B cell (primary cell): Measurements from ENCODE around the gene CA11. TPM values are rescaled to one million over a fixed set of nuclear protein-coding genes. Genes with fewer than 3 reads are reported as not detected.

ENCODE experiments used
- ATAC-seq: fragments of 200-7000 bp; cut with Tn5 transposase; one replicate; pipeline ENCODE4 v1.10.0; 2021; ENCODE audit warnings: low read depth, mild to moderate bottlenecking, moderate number of reproducible peaks, moderate library complexity
- CTCF ChIA-PET: fragments of 350-600 bp; sonication (Branson Sonifier 250); formaldehyde crosslinking; loops from one replicate; lab custom pipeline; 2021; ENCODE audit warnings: antibody characterized with exemption, inconsistent platforms; lab: Charles Lee
- POLR2A ChIA-PET: fragments of 350-600 bp; sonication (Branson Sonifier 250); formaldehyde crosslinking; loops from one replicate; lab custom pipeline; 2021; ENCODE audit warnings: antibody characterized with exemption; lab: Charles Lee
- DNase-seq: peaks from one replicate; pipeline ENCODE4 v3.0.0; 2013
- H2AFZ ChIP-seq: 2 replicates; pipeline ENCODE4 v1.6.1; 2012; ENCODE audit warnings: mild to moderate bottlenecking, low read depth, low read length; ENCODE audit not compliant: insufficient read depth, poor library complexity, severe bottlenecking
- H3K27ac ChIP-seq, 2 donors: 1 replicate in 1 of 2; 2 replicates in 1 of 2; pipeline ENCODE4 v1.5.1; 2012 to 2013; ENCODE audit warnings: low read length in 2 of 2, mild to moderate bottlenecking in 2 of 2, moderate library complexity in 1 of 2
- H3K27me3 ChIP-seq, 4 experiments: fragments of 200-600 bp in 1 of 4; sonication (generic) in 1 of 4; replicated peaks in 1 of 4; 1 replicate in 2 of 4; 2 replicates in 2 of 4; pipeline versions ENCODE4 v1.6.1 to v1.7.0; 2013 to 2016; ENCODE audit warnings: low read length in 3 of 4, mild to moderate bottlenecking in 2 of 4, mixed read lengths in 1 of 4, moderate library complexity in 1 of 4; ENCODE audit not compliant: insufficient read depth in 4 of 4, control insufficient read depth in 3 of 4; ENCODE audit errors: control extremely low read depth in 1 of 4
- H3K36me3 ChIP-seq, 2 experiments: replicated peaks in 1 of 2; 1 replicate in 1 of 2; 2 replicates in 1 of 2; pipeline versions ENCODE4 v1.6.1 to v1.7.1; 2013; ENCODE audit warnings: low read length in 1 of 2; ENCODE audit not compliant: insufficient read depth in 2 of 2, control insufficient read depth in 1 of 2; ENCODE audit errors: control extremely low read depth in 1 of 2, extremely low read depth in 1 of 2
- H3K4me1 ChIP-seq, 2 donors: fragments of 200-600 bp in 1 of 2; sonication (generic) in 1 of 2; 1 replicate in 1 of 2; 2 replicates in 1 of 2; pipeline versions ENCODE4 v1.5.1 to v1.6.1; 2013 to 2017; ENCODE audit warnings: low read length in 2 of 2; ENCODE audit not compliant: control insufficient read depth in 2 of 2, insufficient read depth in 2 of 2
- H3K4me2 ChIP-seq: replicated peaks from 2 replicates; pipeline ENCODE3; 2012; ENCODE audit warnings: mild to moderate bottlenecking, low read depth, low read length; ENCODE audit not compliant: poor library complexity, severe bottlenecking
- H3K4me3 ChIP-seq, 5 experiments: fragments of 200-600 bp in 1 of 5; sonication (generic) in 1 of 5; 1 replicate in 3 of 5; 2 replicates in 2 of 5; pipeline versions ENCODE4 v1.5.1 to v1.7.0; 2011 to 2016; ENCODE audit warnings: low read length in 4 of 5, mild to moderate bottlenecking in 4 of 5, low read depth in 2 of 5, control low read depth in 1 of 5, moderate library complexity in 1 of 5; ENCODE audit not compliant: insufficient read depth in 1 of 5; ENCODE audit errors: control extremely low read depth in 1 of 5, extremely low read depth in 1 of 5
- H3K79me2 ChIP-seq: fragments of 200-600 bp; sonication (generic); one replicate; pipeline ENCODE4 v1.6.0; 2016; ENCODE audit warnings: low read length; ENCODE audit not compliant: control insufficient read depth, insufficient read depth
- H3K9ac ChIP-seq: fragments of 200-600 bp; sonication (generic); 2 replicates; pipeline ENCODE4 v1.6.1; 2017; ENCODE audit warnings: mild to moderate bottlenecking, low read length, moderate library complexity
- H3K9me3 ChIP-seq, 3 donors: one replicate each; pipeline versions ENCODE4 v1.6.1 to v1.7.1; 2013; ENCODE audit warnings: low read length in 2 of 3; ENCODE audit not compliant: control insufficient read depth in 2 of 3, insufficient read depth in 1 of 3; ENCODE audit errors: control extremely low read depth in 1 of 3
- H4K20me1 ChIP-seq: 2 replicates; pipeline ENCODE4 v1.6.0; 2012; ENCODE audit warnings: mild to moderate bottlenecking, low read length; ENCODE audit not compliant: insufficient read depth, control insufficient read depth, poor library complexity, severe bottlenecking
- H3K27ac Mint-ChIP-seq: one replicate; pipeline ENCODE4 v1.8.0; 2021; ENCODE audit warnings: mixed read lengths
- H3K27me3 Mint-ChIP-seq: one replicate; pipeline ENCODE4 v1.8.0; 2021; ENCODE audit warnings: mixed read lengths
- H3K4me1 Mint-ChIP-seq: one replicate; pipeline ENCODE4 v1.8.0; 2021; ENCODE audit warnings: mixed read lengths
- H3K4me3 Mint-ChIP-seq: one replicate; pipeline ENCODE4 v1.8.0; 2021; ENCODE audit warnings: mixed read lengths
- H3K9me3 Mint-ChIP-seq: one replicate; pipeline ENCODE4 v1.8.0; 2022; ENCODE audit warnings: mixed read lengths; ENCODE audit not compliant: insufficient read depth
- CTCF ChIP-seq: fragments of 200-600 bp; IDR thresholded peaks from one replicate; pipeline ENCODE4 v1.8.0; 2022; ENCODE audit warnings: antibody characterized with exemption, mild to moderate bottlenecking
- EZH2 ChIP-seq: IDR thresholded peaks from 2 replicates; pipeline ENCODE4 v1.6.1; 2012; ENCODE audit warnings: borderline replicate concordance, low read depth, mild to moderate bottlenecking, moderate library complexity, low read length; ENCODE audit not compliant: insufficient read depth, poor library complexity, severe bottlenecking
- WGBS: methylation state at CpG from one replicate; pipeline ENCODE4 v1.1.5; 2013; ENCODE audit warnings: missing lambda C conversion rate; ENCODE audit not compliant: insufficient coverage; 5-methylcytosine and 5-hydroxymethylcytosine counted together
- intact Hi-C: fragments of 100-400 bp; cut with micrococcal nuclease; formaldehyde crosslinking; loops from one replicate; pipeline ENCODE4 v1.10.0; 2022
- polyA plus RNA-seq: library from polyadenylated mRNA; depleted of rRNA; stranded (reverse); fragments of >200 nt; gene quantifications from 2 replicates; pipeline ENCODE4 v1.2.3, GENCODE V29; 2012
- total RNA-seq, 2 donors: library from RNA; stranded (reverse); fragments of 120-200 nt in 1 of 2; gene quantifications; 1 replicate in 1 of 2; 2 replicates in 1 of 2; pipeline versions ENCODE4 v1.2.3 to v1.2.4, GENCODE V29; 2013 to 2022

The CA11 gene
- total and polyA plus RNA-seq, 2 donors (not counting 1 experiment from before 2014, with no cell fraction given), result 6.5 to 27.7 TPM

DNA sequence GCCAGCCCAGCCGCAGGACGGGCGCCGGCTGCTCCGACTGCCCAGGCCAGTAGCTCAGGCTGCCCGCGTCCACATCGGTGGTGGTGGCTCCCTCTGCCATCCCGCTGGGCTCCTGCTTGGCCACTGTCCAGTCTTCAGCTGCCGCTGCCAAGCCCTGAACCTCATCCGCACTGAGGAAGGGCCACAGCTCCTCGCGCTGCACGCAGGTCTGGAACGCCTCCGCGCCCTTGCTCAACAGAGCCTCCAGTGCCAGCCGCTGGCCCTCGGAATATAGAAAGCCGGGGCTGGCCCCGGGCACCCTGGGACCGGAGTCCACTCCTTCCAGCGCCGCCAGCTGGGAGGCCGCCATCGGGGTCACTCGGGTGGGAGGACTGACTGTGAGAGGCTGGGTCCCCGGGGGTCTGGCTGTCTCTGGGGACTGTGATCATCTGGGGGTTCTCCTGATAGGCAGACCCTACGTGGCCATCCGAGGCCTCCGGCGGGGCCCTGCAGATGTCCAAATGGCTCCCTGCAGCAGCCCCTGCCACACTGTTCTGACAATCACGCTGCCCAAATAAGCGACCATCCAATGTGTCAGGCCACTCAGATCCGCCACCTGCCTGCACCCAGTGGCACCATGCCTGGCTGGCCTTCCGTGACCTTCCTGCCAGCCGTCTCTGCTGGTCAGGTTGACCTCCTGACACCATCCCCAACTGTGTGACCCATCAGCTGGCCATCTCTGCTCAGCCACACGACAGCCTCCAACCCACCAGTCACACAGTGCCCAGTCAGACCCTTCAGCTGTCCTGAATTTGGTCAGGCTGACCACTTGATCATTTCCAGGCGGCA lies 32.7 kb downstream of the CA11 start:
- H3K4me2 ChIP-seq, result no peak overlapping the region
- H3K9ac ChIP-seq, result no peak overlapping the region
- peaks cover 10 to 26% of the 10 kb centered on the region in 2 donors for H3K4me1 ChIP-seq
- Mint-ChIP-seq H3K9me3 (no peaks in the 10 kb centered on the region), H3K27me3 (no peaks in the 10 kb centered on the region), H3K27ac (no peak overlapping the region), H3K4me3 (no peak overlapping the region), H3K4me1 (peaks cover 28% of the 10 kb centered on the region)
- peaks cover 0 to 35% of the 10 kb centered on the region in 2 experiments for H3K36me3 ChIP-seq
- ATAC-seq (no peak), DNase-seq (peak; percentile 34)
- H3K4me3 ChIP-seq, result no peak overlapping the region
- ChIA-PET CTCF (interaction anchor here (0.5 to 1.2 kb wide), 2 partner anchors 124 to 645 kb away, joined by 3 to 4 read pairs; no protein-coding TSS in a partner anchor), POLR2A (interaction anchor here (0.8 kb wide), 1 partner anchor 29 kb away, joined by 3 read pairs; no protein-coding TSS in a partner anchor)
- TF ChIP-seq EZH2 (no peak), CTCF (no peak)
- no peak overlapping the region for H2AFZ ChIP-seq
- intact Hi-C loops, result no loop called here
- 87% methylated on average over 39 of the region's 39 CpGs for WGBS
- H3K79me2 ChIP-seq, result peaks cover 10% of the 10 kb centered on the region
- no peaks in the 10 kb centered on the region for H3K27me3 ChIP-seq
- H3K27ac ChIP-seq, result no peak overlapping the region
- peaks cover 37% of the 10 kb centered on the region for H4K20me1 ChIP-seq
- no peaks in the 10 kb centered on the region for H3K9me3 ChIP-seq

DNA sequence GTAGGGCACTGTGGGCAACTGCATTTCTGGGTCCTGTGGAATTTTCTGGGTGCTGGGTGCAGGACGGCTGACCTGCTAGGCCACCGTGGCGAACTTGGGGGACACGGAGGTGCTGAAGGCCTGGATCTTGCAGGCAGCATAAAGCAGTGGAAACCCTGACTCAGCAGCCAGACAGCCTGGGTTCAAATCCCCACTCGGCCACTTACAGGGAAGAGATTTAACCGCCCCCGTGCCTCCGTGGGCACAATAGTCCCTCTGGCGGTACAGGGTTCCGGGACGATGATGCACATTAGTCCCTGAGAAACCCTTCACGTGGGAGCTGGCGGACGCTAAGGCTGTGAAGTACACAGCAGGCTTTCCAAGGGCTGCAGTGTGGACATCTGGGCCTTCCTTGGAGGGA lies 34.1 kb downstream of the CA11 start:
- Histone ChIP-seq H2AFZ (no peak overlapping the region), H3K79me2 (no peaks in the 10 kb centered on the region), H3K9me3 (no peaks in the 10 kb centered on the region), H3K36me3 (peaks cover 0 to 23% of the 10 kb centered on the region in 2 experiments), H3K27me3 (no peaks in the 10 kb centered on the region), H3K27ac (no peak overlapping the region), H3K4me3 (no peak overlapping the region), H4K20me1 (peaks cover 23% of the 10 kb centered on the region), H3K4me1 (peaks cover 0 to 12% of the 10 kb centered on the region in 2 donors), H3K4me2 (no peak overlapping the region), H3K9ac (no peak overlapping the region)
- Mint-ChIP-seq H3K27me3 (no peaks in the 10 kb centered on the region), H3K9me3 (no peaks in the 10 kb centered on the region), H3K4me1 (peaks cover 15% of the 10 kb centered on the region), H3K27ac (no peak overlapping the region), H3K4me3 (no peak overlapping the region)
- no peak for ATAC-seq
- ChIA-PET POLR2A (interaction anchor here (0.7 kb wide), 1 partner anchor 38 kb away, joined by 5 read pairs; no protein-coding TSS in a partner anchor), CTCF (interaction anchor here (4.8 kb wide), 1 partner anchor 122 kb away, joined by 51 read pairs; no protein-coding TSS in a partner anchor)
- intact Hi-C loops, result no loop called here
- WGBS, result 93% methylated on average over 14 of the region's 14 CpGs
- TF ChIP-seq CTCF (no peak), EZH2 (no peak)
- no peak for DNase-seq
